Osteoblast (primary cell): ENCODE data around the gene CROCC2. TPM values are rescaled to one million over a fixed set of nuclear protein-coding genes. Genes with fewer than 3 reads are reported as not detected.

Source experiments
- DNase-seq: peaks from one replicate; pipeline ENCODE4 v3.0.0; 2011; ENCODE audit warnings: low spot score, mixed read lengths; ENCODE audit not compliant: insufficient read length; ENCODE audit errors: missing footprints
- H2AFZ ChIP-seq: 2 replicates; pipeline ENCODE4 v1.6.0; 2011; ENCODE audit warnings: mild to moderate bottlenecking, low read length
- H3K27ac ChIP-seq: 2 replicates; pipeline ENCODE4 v1.5.1; 2011; ENCODE audit warnings: mild to moderate bottlenecking, low read depth, low read length, moderate library complexity
- H3K27me3 ChIP-seq: 2 replicates; pipeline ENCODE4 v1.6.0; 2012; ENCODE audit warnings: mild to moderate bottlenecking, control low read depth, inconsistent platforms, low read length, moderate library complexity; ENCODE audit not compliant: insufficient read depth
- H3K36me3 ChIP-seq: 2 replicates; pipeline ENCODE4 v1.5.1; 2011; ENCODE audit warnings: mild to moderate bottlenecking, low read length, control low read depth, moderate library complexity; ENCODE audit not compliant: insufficient read depth
- H3K4me1 ChIP-seq: 2 replicates; pipeline ENCODE4 v1.5.1; 2011; ENCODE audit warnings: mild to moderate bottlenecking, low read length, control low read depth, moderate library complexity; ENCODE audit not compliant: insufficient read depth
- H3K4me2 ChIP-seq: 2 replicates; pipeline ENCODE4 v1.6.0; 2011; ENCODE audit warnings: mild to moderate bottlenecking, low read length; ENCODE audit not compliant: insufficient read depth
- H3K4me3 ChIP-seq: fragments of 200-600 bp; sonication (generic); 3 replicates; pipeline ENCODE4 v1.5.1; 2012; ENCODE audit warnings: mild to moderate bottlenecking, low read length, inconsistent platforms; ENCODE audit not compliant: insufficient read depth
- H3K79me2 ChIP-seq: 2 replicates; pipeline ENCODE4 v1.6.0; 2012; ENCODE audit warnings: mild to moderate bottlenecking, low read length, control low read depth, inconsistent platforms; ENCODE audit not compliant: insufficient read depth
- H3K9me3 ChIP-seq: 2 replicates; pipeline ENCODE4 v1.5.1; 2011; ENCODE audit warnings: low read depth, low read length, control low read depth
- H4K20me1 ChIP-seq: 2 replicates; pipeline ENCODE4 v1.6.0; 2012; ENCODE audit warnings: mild to moderate bottlenecking, low read length, control low read depth; ENCODE audit not compliant: insufficient read depth
- CTCF ChIP-seq: IDR thresholded peaks from 2 replicates; pipeline ENCODE4 v1.5.1; 2011; ENCODE audit warnings: mild to moderate bottlenecking, low read depth, low read length, moderate library complexity; ENCODE audit errors: extremely low read depth
- total RNA-seq: library from RNA; depleted of rRNA; stranded (reverse); fragments of >200 nt; gene quantifications from 2 replicates; pipeline ENCODE4 v1.2.3, GENCODE V29; 2012

The CROCC2 gene
- total RNA-seq, 1 donor: under 0.01 TPM

GRCh38 chr2:240965296-240965904, 59.3 kb downstream of the CROCC2 start:
- Histone ChIP-seq H3K36me3 (no peaks in the 10 kb centered on the region), H3K4me2 (no peak overlapping the region), H3K79me2 (no peaks in the 10 kb centered on the region), H3K4me3 (no peak overlapping the region), H3K9me3 (no peaks in the 10 kb centered on the region), H3K4me1 (peaks cover 12% of the 10 kb centered on the region), H4K20me1 (no peaks in the 10 kb centered on the region), H2AFZ (no peak overlapping the region), H3K27me3 (no peaks in the 10 kb centered on the region), H3K27ac (no peak overlapping the region)
- peak; percentile 84 for DNase-seq
- TF ChIP-seq CTCF: no peak

- no peak overlapping the region for H2AFZ ChIP-seq
- no peak for TF ChIP-seq CTCF
- no peaks in the 10 kb centered on the region for H4K20me1 ChIP-seq
- H3K4me2 ChIP-seq: no peak overlapping the region
- H3K36me3 ChIP-seq: no peaks in the 10 kb centered on the region
- H3K4me3 ChIP-seq: no peak overlapping the region
- H3K27ac ChIP-seq: no peak overlapping the region
- H3K79me2 ChIP-seq: no peaks in the 10 kb centered on the region
- peak; percentile 77 for DNase-seq
- no peaks in the 10 kb centered on the region for H3K9me3 ChIP-seq
- H3K4me1 ChIP-seq: peaks cover 10% of the 10 kb centered on the region
- H3K27me3 ChIP-seq: peaks cover 2% of the 10 kb centered on the region
Observed at GRCh38 chr2:240965905-240966456, 59.8 kb downstream of the CROCC2 start.

GRCh38 chr2:240966457-240966905, 60.3 kb downstream of the CROCC2 start:
- no peak for TF ChIP-seq CTCF
- H2AFZ ChIP-seq: no peak overlapping the region
- peak; percentile 68 for DNase-seq
- H3K4me1 ChIP-seq: peaks cover 6% of the 10 kb centered on the region
- no peak overlapping the region for H3K4me2 ChIP-seq
- no peak overlapping the region for H3K4me3 ChIP-seq
- H3K79me2 ChIP-seq: no peaks in the 10 kb centered on the region
- no peak overlapping the region for H3K27ac ChIP-seq
- no peaks in the 10 kb centered on the region for H3K36me3 ChIP-seq
- H3K9me3 ChIP-seq: no peaks in the 10 kb centered on the region
- H4K20me1 ChIP-seq: no peaks in the 10 kb centered on the region
- peaks cover 7% of the 10 kb centered on the region for H3K27me3 ChIP-seq

GRCh38 chr2:240966906-240967680, 61.0 kb downstream of the CROCC2 start:
- Histone ChIP-seq H3K36me3 (no peaks in the 10 kb centered on the region), H4K20me1 (no peaks in the 10 kb centered on the region)
- no peak for TF ChIP-seq CTCF

More at GRCh38 chr2:240966906-240967680, 61.0 kb downstream of the CROCC2 start:
- H3K27me3 ChIP-seq: peaks cover 12% of the 10 kb centered on the region
- H3K4me2 ChIP-seq: no peak overlapping the region
- H2AFZ ChIP-seq: no peak overlapping the region
- H3K27ac ChIP-seq: no peak overlapping the region
- DNase-seq: peak; percentile 83
- H3K9me3 ChIP-seq: no peaks in the 10 kb centered on the region
- H3K4me1 ChIP-seq: no peaks in the 10 kb centered on the region
- no peaks in the 10 kb centered on the region for H3K79me2 ChIP-seq
- no peak overlapping the region for H3K4me3 ChIP-seq
